Thyroid gland (tissue), 4 donors: ENCODE measurements around the gene SLC7A14.

Experiments used
- POLR2A ChIP-seq, 2 donors: fragments of 450-650 bp; IDR thresholded peaks; one replicate each; pipeline ENCODE4 v1.6.1; 2017; ENCODE audit warnings: antibody characterized with exemption in 2 of 2, mild to moderate bottlenecking in 2 of 2, moderate library complexity in 1 of 2
- TF ChIP-seq, protein P1 (sequence below), 6 experiments: fragments of 200-600 bp in 3 of 6; fragments of 450-650 bp in 3 of 6; sonication (generic) in 3 of 6; IDR thresholded peaks; one replicate each; pipeline ENCODE4 v1.5.1; 2016 to 2019; ENCODE audit warnings: antibody characterized with exemption in 6 of 6, mild to moderate bottlenecking in 2 of 6, inconsistent platforms in 1 of 6, moderate library complexity in 1 of 6

DNA sequence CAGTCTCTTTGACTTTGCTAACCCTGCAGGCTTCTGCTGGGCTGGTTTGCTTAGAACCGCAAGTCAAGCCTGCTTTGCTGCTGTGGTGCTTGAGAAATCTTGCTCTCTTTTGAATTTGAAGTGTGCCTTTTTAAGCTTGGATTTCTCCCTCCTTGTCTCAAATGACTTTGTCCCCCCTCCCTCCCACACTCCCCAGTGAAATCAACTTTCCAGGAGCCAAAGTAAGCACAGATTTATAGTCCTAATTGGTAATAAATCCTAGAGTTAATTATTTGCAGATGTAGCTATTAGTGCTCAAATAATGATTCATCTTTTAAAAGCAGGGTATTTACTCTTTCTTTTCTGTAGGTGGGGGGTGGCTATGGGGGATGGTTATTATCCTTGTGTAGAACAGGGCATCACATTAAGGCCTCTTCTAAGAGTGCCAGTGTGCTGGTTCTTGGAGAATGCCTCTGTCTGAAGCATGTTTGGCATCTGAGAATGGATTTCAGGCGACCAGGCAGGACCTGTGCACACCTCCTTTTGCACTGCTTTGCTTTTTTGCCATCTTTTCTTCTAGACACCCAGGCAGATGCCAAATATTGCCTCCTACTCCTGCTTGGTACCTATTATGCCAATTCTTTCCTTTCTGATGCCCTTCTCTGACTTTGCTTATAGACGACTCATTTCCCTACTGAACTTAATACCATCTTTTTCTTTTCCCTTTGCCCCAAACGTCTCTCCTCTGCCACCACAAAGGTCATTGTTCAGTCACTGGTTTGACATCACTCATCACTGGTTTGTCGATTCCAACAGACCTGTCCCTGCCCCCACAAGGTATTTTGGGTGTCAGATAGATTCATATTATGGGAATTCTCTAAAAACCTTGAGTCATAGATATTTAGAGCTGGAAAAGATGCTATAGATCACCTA lies 116.5 kb downstream of the SLC7A14 start:
- TF ChIP-seq, protein P1, sequence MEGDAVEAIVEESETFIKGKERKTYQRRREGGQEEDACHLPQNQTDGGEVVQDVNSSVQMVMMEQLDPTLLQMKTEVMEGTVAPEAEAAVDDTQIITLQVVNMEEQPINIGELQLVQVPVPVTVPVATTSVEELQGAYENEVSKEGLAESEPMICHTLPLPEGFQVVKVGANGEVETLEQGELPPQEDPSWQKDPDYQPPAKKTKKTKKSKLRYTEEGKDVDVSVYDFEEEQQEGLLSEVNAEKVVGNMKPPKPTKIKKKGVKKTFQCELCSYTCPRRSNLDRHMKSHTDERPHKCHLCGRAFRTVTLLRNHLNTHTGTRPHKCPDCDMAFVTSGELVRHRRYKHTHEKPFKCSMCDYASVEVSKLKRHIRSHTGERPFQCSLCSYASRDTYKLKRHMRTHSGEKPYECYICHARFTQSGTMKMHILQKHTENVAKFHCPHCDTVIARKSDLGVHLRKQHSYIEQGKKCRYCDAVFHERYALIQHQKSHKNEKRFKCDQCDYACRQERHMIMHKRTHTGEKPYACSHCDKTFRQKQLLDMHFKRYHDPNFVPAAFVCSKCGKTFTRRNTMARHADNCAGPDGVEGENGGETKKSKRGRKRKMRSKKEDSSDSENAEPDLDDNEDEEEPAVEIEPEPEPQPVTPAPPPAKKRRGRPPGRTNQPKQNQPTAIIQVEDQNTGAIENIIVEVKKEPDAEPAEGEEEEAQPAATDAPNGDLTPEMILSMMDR (IDR thresholded peaks at IDR 0.05) = no peak
- no peak for TF ChIP-seq POLR2A (IDR thresholded peaks at IDR 0.05)
